Gastrocnemius medialis (tissue), 4 donors: Measurements from ENCODE around the gene DCP1A. TPM values are rescaled to one million over a fixed set of nuclear protein-coding genes. Genes with fewer than 3 reads are reported as not detected.

Experiments
- ATAC-seq, 2 donors: fragments of 150-250 bp; one replicate each; pipeline ENCODE4 v1.9.1; 2016
- DNase-seq, 2 donors: peaks; one replicate each; pipeline ENCODE4 v3.0.0-alpha.2; 2019
- H3K27ac ChIP-seq, 4 donors: fragments of 200-600 bp; sonication (generic); 1 replicate in 1 of 4; 2 replicates in 3 of 4; pipeline ENCODE4 v1.5.1; 2016 to 2018; ENCODE audit warnings: mild to moderate bottlenecking in 2 of 4, moderate library complexity in 1 of 4
- H3K27me3 ChIP-seq, 3 donors: fragments of 200-600 bp; sonication (generic) in 2 of 3; 1 replicate in 1 of 3; 2 replicates in 2 of 3; pipeline versions ENCODE4 v1.5.1 to v1.6.0; 2016 to 2019; ENCODE audit warnings: mild to moderate bottlenecking in 1 of 3, moderate library complexity in 1 of 3
- H3K36me3 ChIP-seq, 2 donors: fragments of 200-600 bp; sonication (generic) in 1 of 2; one replicate each; pipeline ENCODE4 v1.5.1; 2017 to 2018
- H3K4me1 ChIP-seq, 2 donors: fragments of 200-600 bp; sonication (generic) in 1 of 2; one replicate each; pipeline ENCODE4 v1.5.1; 2016 to 2017; ENCODE audit warnings: mild to moderate bottlenecking in 2 of 2
- H3K4me3 ChIP-seq, 4 donors: fragments of 200-600 bp; sonication (generic) in 3 of 4; 1 replicate in 1 of 4; 2 replicates in 3 of 4; pipeline ENCODE4 v1.5.1; 2016 to 2019; ENCODE audit warnings: mild to moderate bottlenecking in 2 of 4
- H3K9me3 ChIP-seq, 3 donors: fragments of 200-600 bp; sonication (generic) in 2 of 3; 1 replicate in 1 of 3; 2 replicates in 2 of 3; pipeline ENCODE4 v1.5.1; 2016 to 2019
- CTCF ChIP-seq, 5 experiments: fragments of 450-650 bp in 3 of 5; fragments of 200-600 bp in 2 of 5; sonication (generic) in 2 of 5; IDR thresholded peaks in 4 of 5; conservative IDR thresholded peaks in 1 of 5; 1 replicate in 4 of 5; 2 replicates in 1 of 5; pipeline ENCODE4 v1.5.1; 2016 to 2019; ENCODE audit warnings: antibody characterized with exemption in 5 of 5, mild to moderate bottlenecking in 3 of 5, moderate library complexity in 3 of 5
- POLR2A ChIP-seq, 2 donors: fragments of 450-650 bp; IDR thresholded peaks; one replicate each; pipeline ENCODE4 v1.6.1; 2017; ENCODE audit warnings: antibody characterized with exemption in 2 of 2, mild to moderate bottlenecking in 2 of 2, moderate library complexity in 2 of 2
- in situ Hi-C, 4 donors: fragments of 200-750 bp; cut with MboI; loops; one replicate each; pipeline versions ENCODE4 v1.15.0 to v1.8.0; 2017; ENCODE audit warnings: low sequenced_read_pairs in 4 of 4
- intact Hi-C: fragments of 100-400 bp; cut with DNase I; formaldehyde crosslinking; loops from one replicate; pipeline ENCODE4 v1.15.1; 2023; ENCODE audit warnings: low total_unique reads
- total RNA-seq, 4 donors: library from RNA; depleted of rRNA; stranded (reverse); fragments of >200 nt; gene quantifications; one replicate each; pipeline versions ENCODE4 v1.1.0 to v1.2.3, GENCODE V29; 2016

The DCP1A gene
- total RNA-seq, 4 donors from 2014 or later, result 10.9 to 18.4 (median 15.2) TPM

- peaks cover 0 to 34% of the 10 kb centered on the region in 2 donors for H3K36me3 ChIP-seq
- TF ChIP-seq POLR2A (IDR thresholded peaks at IDR 0.05) (no peak), CTCF (IDR thresholded peaks at IDR 0.05 in 4 of 5, conservative IDR thresholded peaks at IDR 0.05 in 1 of 5) (no peak)
Observed at GRCh38 chr3:53282581-53282980, 64.8 kb downstream of the DCP1A start.

GRCh38 chr3:53278667-53279066 lies 68.7 kb downstream of the DCP1A start:
- peaks cover 0 to 3% of the 10 kb centered on the region in 2 donors for H3K36me3 ChIP-seq
- TF ChIP-seq CTCF (IDR thresholded peaks at IDR 0.05 in 4 of 5, conservative IDR thresholded peaks at IDR 0.05 in 1 of 5), result no peak
- TF ChIP-seq POLR2A (IDR thresholded peaks at IDR 0.05), result no peak
- H3K27me3 ChIP-seq, result no peaks in the 10 kb centered on the region
- DNase-seq (no peak), ATAC-seq (no peak)
- no peak overlapping the region for H3K4me3 ChIP-seq
- no peak overlapping the region for H3K27ac ChIP-seq
- H3K9me3 ChIP-seq, result no peaks in the 10 kb centered on the region
- intact Hi-C loops (no loop called here), in situ Hi-C loops (no loop called here)
- H3K4me1 ChIP-seq, result no peaks in the 10 kb centered on the region

More at GRCh38 chr3:53282581-53282980, 64.8 kb downstream of the DCP1A start:
- ATAC-seq (no peak), DNase-seq (no peak)
- Histone ChIP-seq H3K27ac (no peak overlapping the region), H3K4me1 (no peaks in the 10 kb centered on the region), H3K4me3 (no peak overlapping the region), H3K27me3 (no peaks in the 10 kb centered on the region), H3K9me3 (no peaks in the 10 kb centered on the region)
- intact Hi-C loops (no loop called here), in situ Hi-C loops (no loop called here)

GRCh38 chr3:53274938-53275605 lies 72.3 kb downstream of the DCP1A start:
- in situ Hi-C loops, result no loop called here

GRCh38 chr3:53273146-53273670 lies 74.1 kb downstream of the DCP1A start:
- Histone ChIP-seq H3K27ac (no peak overlapping the region), H3K27me3 (no peaks in the 10 kb centered on the region), H3K9me3 (no peaks in the 10 kb centered on the region), H3K4me1 (peaks cover 9 to 17% of the 10 kb centered on the region in 2 donors), H3K4me3 (no peak overlapping the region), H3K36me3 (no peaks in the 10 kb centered on the region)
- in situ Hi-C loops, result no loop called here
- ATAC-seq (no peak), DNase-seq (no peak)
- intact Hi-C loops, result no loop called here
- TF ChIP-seq CTCF (IDR thresholded peaks at IDR 0.05 in 4 of 5, conservative IDR thresholded peaks at IDR 0.05 in 1 of 5) (no peak), POLR2A (IDR thresholded peaks at IDR 0.05) (no peak)

More at GRCh38 chr3:53274938-53275605, 72.3 kb downstream of the DCP1A start:
- no peak overlapping the region for H3K27ac ChIP-seq
- H3K27me3 ChIP-seq, result no peaks in the 10 kb centered on the region
- H3K4me1 ChIP-seq, result peaks cover 5 to 10% of the 10 kb centered on the region in 2 donors
- DNase-seq (no peak), ATAC-seq (no peak)
- no peak overlapping the region for H3K4me3 ChIP-seq
- H3K9me3 ChIP-seq, result no peaks in the 10 kb centered on the region
- TF ChIP-seq CTCF (IDR thresholded peaks at IDR 0.05 in 4 of 5, conservative IDR thresholded peaks at IDR 0.05 in 1 of 5) (no peak), POLR2A (IDR thresholded peaks at IDR 0.05) (no peak)
- intact Hi-C loops, result no loop called here
- H3K36me3 ChIP-seq, result no peaks in the 10 kb centered on the region
